LNCaP clone FGC (cell line): ENCODE data around the gene ZNF621.

Experiments
- DNase-seq: peaks from one replicate; pipeline ENCODE4 v3.0.0-alpha.2; 2011; ENCODE audit warnings: low read depth
- H3K4me3 ChIP-seq: 2 replicates; pipeline ENCODE4 v1.5.1; 2011; ENCODE audit warnings: mild to moderate bottlenecking, low read depth, low read length, control low read depth
- TF ChIP-seq, protein P1 (sequence below): IDR thresholded peaks from 2 replicates; pipeline ENCODE4 v1.5.1; 2012; ENCODE audit warnings: mild to moderate bottlenecking; ENCODE audit not compliant: control insufficient read depth, insufficient read depth; ENCODE audit errors: extremely low read depth

The ZNF621 gene

DNA sequence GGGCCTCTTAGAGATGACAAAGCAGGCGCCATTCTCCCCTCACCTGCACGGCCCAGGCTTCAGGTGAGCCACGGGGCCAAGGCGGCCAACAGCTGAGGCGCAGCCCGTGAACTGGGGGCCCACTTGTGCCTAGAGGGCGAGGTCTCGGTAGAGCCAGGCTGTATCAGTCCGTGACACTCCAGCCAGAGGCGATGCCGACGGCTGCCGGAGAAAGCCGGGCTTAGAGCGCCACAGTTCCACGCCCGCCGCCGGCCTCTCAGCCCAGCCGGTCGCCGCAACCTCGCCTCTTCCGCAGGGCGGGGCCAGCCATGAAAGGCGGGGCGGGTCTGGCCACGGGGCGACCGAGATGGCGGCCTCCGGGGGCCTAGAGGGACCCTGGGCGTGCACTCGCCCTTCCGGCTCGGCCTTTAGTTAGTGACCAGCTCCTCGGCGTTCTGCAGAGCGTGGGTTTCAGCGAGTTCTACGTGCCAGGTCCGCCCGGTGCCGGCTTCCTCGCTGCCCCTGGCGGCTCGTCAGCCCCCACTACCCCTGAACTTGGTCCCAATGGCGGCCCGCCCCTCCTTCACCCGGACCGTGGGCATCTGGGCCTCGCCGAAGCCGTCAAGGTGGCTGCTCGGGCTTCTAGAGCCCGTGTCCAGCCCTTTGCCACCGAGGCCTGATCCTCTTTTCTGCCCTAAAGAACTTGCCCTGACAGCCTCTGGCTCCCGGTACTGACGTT lies at the start of gene ZNF621:
Gene ZNF621 (plus strand): TSS at position 393 of the 718 bp plus-strand sequence. CDS start 881 bp downstream, outside the sequence.
- TF ChIP-seq, protein P1, sequence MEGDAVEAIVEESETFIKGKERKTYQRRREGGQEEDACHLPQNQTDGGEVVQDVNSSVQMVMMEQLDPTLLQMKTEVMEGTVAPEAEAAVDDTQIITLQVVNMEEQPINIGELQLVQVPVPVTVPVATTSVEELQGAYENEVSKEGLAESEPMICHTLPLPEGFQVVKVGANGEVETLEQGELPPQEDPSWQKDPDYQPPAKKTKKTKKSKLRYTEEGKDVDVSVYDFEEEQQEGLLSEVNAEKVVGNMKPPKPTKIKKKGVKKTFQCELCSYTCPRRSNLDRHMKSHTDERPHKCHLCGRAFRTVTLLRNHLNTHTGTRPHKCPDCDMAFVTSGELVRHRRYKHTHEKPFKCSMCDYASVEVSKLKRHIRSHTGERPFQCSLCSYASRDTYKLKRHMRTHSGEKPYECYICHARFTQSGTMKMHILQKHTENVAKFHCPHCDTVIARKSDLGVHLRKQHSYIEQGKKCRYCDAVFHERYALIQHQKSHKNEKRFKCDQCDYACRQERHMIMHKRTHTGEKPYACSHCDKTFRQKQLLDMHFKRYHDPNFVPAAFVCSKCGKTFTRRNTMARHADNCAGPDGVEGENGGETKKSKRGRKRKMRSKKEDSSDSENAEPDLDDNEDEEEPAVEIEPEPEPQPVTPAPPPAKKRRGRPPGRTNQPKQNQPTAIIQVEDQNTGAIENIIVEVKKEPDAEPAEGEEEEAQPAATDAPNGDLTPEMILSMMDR, result peak; percentile 15; the same call in 1 of the 2 replicates
- peak; percentile 49 for DNase-seq
- peak within 1 kb of the TSS; percentile 69 for H3K4me3 ChIP-seq

DNA sequence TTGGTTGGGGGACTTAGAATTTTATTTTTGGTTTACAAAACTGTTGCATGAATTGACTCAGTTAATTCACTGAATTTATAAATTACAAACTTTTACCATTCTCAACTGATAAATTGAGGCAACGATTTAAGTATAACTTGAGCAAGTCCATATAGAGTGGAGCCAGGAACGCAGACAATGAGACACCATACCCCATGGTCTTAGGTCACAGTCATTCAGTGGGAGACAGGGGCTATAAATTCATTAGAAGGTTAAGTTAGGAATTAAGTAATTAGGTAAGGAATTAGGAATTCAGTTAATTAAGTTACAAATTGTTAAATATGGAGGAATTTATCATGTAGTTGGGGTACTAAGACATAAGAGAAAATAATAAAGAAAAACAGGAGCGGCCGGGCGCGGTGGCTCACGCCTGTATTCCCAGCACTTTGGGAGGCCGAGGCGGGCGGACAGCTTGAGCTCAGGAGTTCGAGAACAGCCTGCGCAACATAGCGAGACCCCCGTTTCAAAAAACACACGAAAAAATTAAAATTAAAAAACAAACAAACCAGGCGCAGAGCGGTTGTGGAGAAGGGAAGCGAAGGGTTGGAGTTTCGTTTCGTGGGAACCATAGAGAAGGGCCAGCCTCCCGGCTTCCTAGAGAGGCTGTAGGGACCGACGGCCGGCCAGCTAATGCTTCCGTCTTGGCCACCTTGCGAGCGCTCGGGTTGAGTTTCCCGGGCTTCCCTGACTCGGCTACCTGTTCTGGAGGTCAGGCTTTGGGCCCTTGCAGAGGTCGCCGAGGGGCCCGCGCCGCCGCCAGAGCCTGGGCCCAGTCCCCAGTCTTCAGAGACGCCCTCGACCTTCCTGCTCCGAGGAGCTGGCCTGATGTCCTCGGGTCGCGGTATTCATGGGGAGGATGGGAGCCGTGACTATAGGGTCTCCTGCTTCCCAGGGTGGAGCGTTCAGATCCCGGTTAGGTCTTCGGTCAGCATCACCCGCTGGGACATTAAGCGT lies 48.0 kb upstream of the ZNF621 start, which contains the start of gene ZNF619:
Gene ZNF619 (plus strand): TSS at position 645 of the 993 bp plus-strand sequence. CDS start 858 bp downstream, outside the sequence.
- TF ChIP-seq, protein P1, result no peak
- no peak for DNase-seq
- peak within 1 kb of the TSS; percentile 26; the same call in 1 of the 2 replicates for H3K4me3 ChIP-seq

DNA sequence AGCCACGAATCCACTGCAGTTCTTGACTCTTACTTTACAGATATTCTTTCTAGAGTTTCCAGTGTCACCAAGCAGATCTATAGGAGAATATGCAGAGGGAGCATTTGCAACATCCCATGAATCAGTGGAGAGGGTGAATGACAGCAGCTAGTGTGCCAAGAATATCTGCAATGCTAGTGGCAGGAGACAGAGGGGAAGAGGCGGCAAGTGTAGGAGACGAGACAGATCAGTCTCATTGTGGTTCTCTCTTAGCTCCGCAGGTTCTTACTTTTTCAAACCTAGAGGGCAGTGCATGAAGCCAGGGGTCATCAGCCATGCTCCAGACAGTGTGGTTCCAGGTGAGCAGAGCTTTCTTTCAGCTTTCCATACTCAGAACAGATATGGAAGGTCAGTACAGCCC lies 47.1 kb upstream of the ZNF621 start:
- no peak for DNase-seq
- H3K4me3 ChIP-seq, result no peak overlapping the region
- TF ChIP-seq, protein P1, result no peak

DNA sequence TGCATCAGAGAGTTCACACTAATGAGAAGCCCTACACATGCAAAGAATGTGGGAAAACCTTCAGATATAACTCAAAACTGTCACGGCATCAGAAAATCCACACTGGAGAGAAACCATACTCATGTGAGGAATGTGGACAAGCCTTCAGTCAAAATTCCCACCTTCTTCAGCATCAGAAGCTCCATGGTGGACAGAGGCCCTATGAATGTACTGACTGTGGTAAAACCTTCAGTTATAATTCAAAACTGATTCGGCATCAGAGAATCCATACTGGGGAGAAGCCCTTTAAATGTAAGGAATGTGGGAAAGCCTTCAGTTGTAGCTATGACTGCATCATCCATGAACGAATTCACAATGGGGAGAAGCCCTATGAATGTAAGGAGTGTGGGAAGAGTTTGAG lies 37.6 kb upstream of the ZNF621 start:
- no peak for DNase-seq
- no peak overlapping the region for H3K4me3 ChIP-seq
- TF ChIP-seq, protein P1, result no peak

DNA sequence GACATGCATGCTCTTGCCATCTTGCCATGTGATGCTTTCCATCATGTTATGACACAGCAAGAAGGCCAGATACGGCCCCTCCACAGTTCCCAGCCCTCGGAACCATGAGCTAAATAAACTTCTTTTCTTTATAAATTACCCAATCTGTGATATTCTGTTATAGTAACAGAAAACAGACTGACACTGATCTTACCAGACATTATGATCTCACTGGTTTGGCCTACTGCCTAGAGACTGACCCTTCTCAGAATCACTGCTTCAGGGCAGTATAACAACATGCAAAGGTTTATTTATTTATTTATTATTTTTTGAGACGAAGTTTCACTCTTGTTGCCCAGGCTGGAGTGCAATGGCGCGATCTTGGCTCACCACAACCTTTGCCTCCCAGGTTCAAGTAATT lies 33.8 kb upstream of the ZNF621 start:
- no peak for DNase-seq
- no peak overlapping the region for H3K4me3 ChIP-seq
- TF ChIP-seq, protein P1, result no peak

DNA sequence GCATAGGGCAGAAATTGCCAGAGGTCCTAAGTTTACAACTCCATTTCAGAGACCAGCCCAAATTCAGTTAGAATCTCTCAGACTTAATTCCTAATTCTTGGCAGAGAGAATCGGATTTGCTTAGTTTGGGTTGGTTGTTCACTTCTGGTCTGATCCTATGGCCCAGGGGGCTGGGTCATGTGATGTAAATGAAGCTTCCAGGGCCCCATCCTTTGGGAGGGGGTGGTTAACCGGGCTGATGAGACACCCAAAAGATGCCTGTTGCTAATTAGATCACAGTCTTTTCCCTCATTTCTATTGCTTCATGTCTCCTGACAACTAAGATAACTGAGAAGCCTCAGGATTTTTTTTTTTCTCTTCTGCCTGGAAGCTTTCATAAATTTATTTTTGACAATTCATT lies 30.1 kb upstream of the ZNF621 start:
- H3K4me3 ChIP-seq, result no peak overlapping the region
- DNase-seq, result no peak
- TF ChIP-seq, protein P1, result no peak
